ENCODE results near the gene CD200R1L. TPM values are rescaled to one million over a fixed set of nuclear protein-coding genes. Genes with fewer than 3 reads are reported as not detected.

CD200R1L gene
- total RNA-seq, 4 donors from 2014 or later = not detected

GRCh38 chr3:112881891-112882290 lies 35.2 kb upstream of the CD200R1L start:
- Histone ChIP-seq H3K27ac (no peak overlapping the region), H3K27me3 (no peaks in the 10 kb centered on the region), H3K4me1 (no peaks in the 10 kb centered on the region), H3K4me3 (no peak overlapping the region), H3K9me3 (peaks cover 7% of the 10 kb centered on the region), H3K36me3 (no peaks in the 10 kb centered on the region)
- TF ChIP-seq, protein P1, sequence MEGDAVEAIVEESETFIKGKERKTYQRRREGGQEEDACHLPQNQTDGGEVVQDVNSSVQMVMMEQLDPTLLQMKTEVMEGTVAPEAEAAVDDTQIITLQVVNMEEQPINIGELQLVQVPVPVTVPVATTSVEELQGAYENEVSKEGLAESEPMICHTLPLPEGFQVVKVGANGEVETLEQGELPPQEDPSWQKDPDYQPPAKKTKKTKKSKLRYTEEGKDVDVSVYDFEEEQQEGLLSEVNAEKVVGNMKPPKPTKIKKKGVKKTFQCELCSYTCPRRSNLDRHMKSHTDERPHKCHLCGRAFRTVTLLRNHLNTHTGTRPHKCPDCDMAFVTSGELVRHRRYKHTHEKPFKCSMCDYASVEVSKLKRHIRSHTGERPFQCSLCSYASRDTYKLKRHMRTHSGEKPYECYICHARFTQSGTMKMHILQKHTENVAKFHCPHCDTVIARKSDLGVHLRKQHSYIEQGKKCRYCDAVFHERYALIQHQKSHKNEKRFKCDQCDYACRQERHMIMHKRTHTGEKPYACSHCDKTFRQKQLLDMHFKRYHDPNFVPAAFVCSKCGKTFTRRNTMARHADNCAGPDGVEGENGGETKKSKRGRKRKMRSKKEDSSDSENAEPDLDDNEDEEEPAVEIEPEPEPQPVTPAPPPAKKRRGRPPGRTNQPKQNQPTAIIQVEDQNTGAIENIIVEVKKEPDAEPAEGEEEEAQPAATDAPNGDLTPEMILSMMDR (IDR thresholded peaks at IDR 0.05) = no peak
- TF ChIP-seq POLR2A (IDR thresholded peaks at IDR 0.05) = no peak
- no peak for TF ChIP-seq POLR2AphosphoS5 (IDR thresholded peaks at IDR 0.05)
- no peak for TF ChIP-seq EP300 (IDR thresholded peaks at IDR 0.05)
- WGBS = 81% methylated on average over 4 of the region's 4 CpGs
- DNase-seq (ENCODE audit: low spot score in 2 of 2) = no peak

- Histone ChIP-seq H3K4me3 (no peak overlapping the region), H3K9me3 (peaks cover 7% of the 10 kb centered on the region), H3K27me3 (no peaks in the 10 kb centered on the region), H3K4me1 (no peaks in the 10 kb centered on the region), H3K27ac (no peak overlapping the region), H3K36me3 (no peaks in the 10 kb centered on the region)
- DNase-seq (ENCODE audit: low spot score in 2 of 2) = no peak
- WGBS = 86% methylated on average over 2 of the region's 2 CpGs
- TF ChIP-seq POLR2AphosphoS5 (IDR thresholded peaks at IDR 0.05) = no peak
- TF ChIP-seq, protein P1 (IDR thresholded peaks at IDR 0.05) = no peak
- TF ChIP-seq POLR2A (IDR thresholded peaks at IDR 0.05) = no peak
- TF ChIP-seq EP300 (IDR thresholded peaks at IDR 0.05) = no peak
Observed at GRCh38 chr3:112875561-112875960, 28.9 kb upstream of the CD200R1L start.

- Histone ChIP-seq H3K36me3 (no peaks in the 10 kb centered on the region), H3K4me3 (no peak overlapping the region), H3K4me1 (no peaks in the 10 kb centered on the region), H3K27ac (no peak overlapping the region), H3K9me3 (peaks cover 4% of the 10 kb centered on the region), H3K27me3 (no peaks in the 10 kb centered on the region)
- no peak for DNase-seq (ENCODE audit: low spot score in 2 of 2)
- TF ChIP-seq EP300 (IDR thresholded peaks at IDR 0.05) (no peak), POLR2A (IDR thresholded peaks at IDR 0.05) (no peak)
- TF ChIP-seq, protein P1 (IDR thresholded peaks at IDR 0.05) = no peak
Observed at GRCh38 chr3:112874725-112875124, 28.1 kb upstream of the CD200R1L start.

GRCh38 chr3:112873632-112874031 lies 27.0 kb upstream of the CD200R1L start:
- no peaks in the 10 kb centered on the region for H3K4me1 ChIP-seq
- TF ChIP-seq EP300 (IDR thresholded peaks at IDR 0.05) (no peak), POLR2AphosphoS5 (IDR thresholded peaks at IDR 0.05) (no peak), POLR2A (IDR thresholded peaks at IDR 0.05) (no peak)
- TF ChIP-seq, protein P1 (IDR thresholded peaks at IDR 0.05) = no peak
- 70% methylated on average over 2 of the region's 2 CpGs for WGBS
- H3K36me3 ChIP-seq = no peaks in the 10 kb centered on the region
- H3K27me3 ChIP-seq = no peaks in the 10 kb centered on the region
- no peak for DNase-seq (ENCODE audit: low spot score in 2 of 2)
- no peaks in the 10 kb centered on the region for H3K9me3 ChIP-seq
- H3K27ac ChIP-seq = no peak overlapping the region
- no peak overlapping the region for H3K4me3 ChIP-seq

- no peaks in the 10 kb centered on the region for H3K9me3 ChIP-seq
- WGBS = 100% methylated on average over 2 of the region's 3 CpGs
- no peak overlapping the region for H3K27ac ChIP-seq
- no peak for TF ChIP-seq POLR2AphosphoS5 (IDR thresholded peaks at IDR 0.05)
- no peak for TF ChIP-seq POLR2A (IDR thresholded peaks at IDR 0.05)
- TF ChIP-seq EP300 (IDR thresholded peaks at IDR 0.05) = no peak
- TF ChIP-seq, protein P1 (IDR thresholded peaks at IDR 0.05) = no peak
- no peak overlapping the region for H3K4me3 ChIP-seq
- no peaks in the 10 kb centered on the region for H3K27me3 ChIP-seq
- H3K4me1 ChIP-seq = no peaks in the 10 kb centered on the region
- DNase-seq (ENCODE audit: low spot score in 2 of 2) = no peak
- H3K36me3 ChIP-seq = no peaks in the 10 kb centered on the region
Observed at GRCh38 chr3:112871735-112872134, 25.1 kb upstream of the CD200R1L start.
